Ureter (tissue), 1 donor: Measurements from ENCODE around the gene LEMD1. TPM values are rescaled to one million over a fixed set of nuclear protein-coding genes. Genes with fewer than 3 reads are reported as not detected.
A peak's percentile ranks its signal among the peaks of the same experiment; 100 is the strongest.

ENCODE experiments used
- DNase-seq: peaks from one replicate; pipeline ENCODE4 v3.0.0-alpha.2; 2020; ENCODE audit warnings: low spot score
- total RNA-seq: library from RNA; stranded (reverse); gene quantifications from one replicate; pipeline ENCODE4 v1.2.4, GENCODE V29; 2023
- donor health status: DM: yes; HTN: yes; CAD: no.

LEMD1 gene
- total RNA-seq, 1 donor from 2014 or later: not detected

- no peak for DNase-seq
Measured at GRCh38 chr1:205355075-205355453, 66.8 kb downstream of the LEMD1 start.

GRCh38 chr1:205354259-205355074, 67.4 kb downstream of the LEMD1 start:
- peak; percentile 58 for DNase-seq

GRCh38 chr1:205353612-205354011, 68.2 kb downstream of the LEMD1 start:
- DNase-seq: no peak

- DNase-seq: no peak
Measured at GRCh38 chr1:205353191-205353590, 68.7 kb downstream of the LEMD1 start.

- DNase-seq: no peak
Measured at GRCh38 chr1:205351984-205352713, 69.7 kb downstream of the LEMD1 start.

GRCh38 chr1:205350691-205351141, 71.1 kb downstream of the LEMD1 start:
- DNase-seq: no peak

- no peak for DNase-seq
Measured at GRCh38 chr1:205350124-205350523, 71.7 kb downstream of the LEMD1 start.

GRCh38 chr1:205348554-205349487, 73.0 kb downstream of the LEMD1 start:
- DNase-seq: no peak

- DNase-seq: no peak
Measured at GRCh38 chr1:205346956-205347574, 74.8 kb downstream of the LEMD1 start.

GRCh38 chr1:205345761-205346160, 76.1 kb downstream of the LEMD1 start:
- no peak for DNase-seq

- no peak for DNase-seq
Measured at GRCh38 chr1:205344066-205344928, 77.6 kb downstream of the LEMD1 start.

- no peak for DNase-seq
Measured at GRCh38 chr1:205343431-205344065, 78.3 kb downstream of the LEMD1 start.

- no peak for DNase-seq
Measured at GRCh38 chr1:205342986-205343385, 78.9 kb downstream of the LEMD1 start.

- DNase-seq: no peak
Measured at GRCh38 chr1:205340676-205341075, 81.2 kb downstream of the LEMD1 start.

GRCh38 chr1:205339717-205340116, 82.1 kb downstream of the LEMD1 start:
- DNase-seq: no peak

- no peak for DNase-seq
Measured at GRCh38 chr1:205339197-205339702, 82.6 kb downstream of the LEMD1 start.

- no peak for DNase-seq
Measured at GRCh38 chr1:205338011-205338410, 83.8 kb downstream of the LEMD1 start.

- no peak for DNase-seq
Measured at GRCh38 chr1:205337481-205337880, 84.4 kb downstream of the LEMD1 start.

GRCh38 chr1:205335692-205336091, 86.2 kb downstream of the LEMD1 start:
- peak; percentile 85 for DNase-seq
